Upper lobe of right lung (tissue), 1 donor: ENCODE data around the gene SIVA1. TPM values are rescaled to one million over a fixed set of nuclear protein-coding genes. Genes with fewer than 3 reads are reported as not detected.
A peak's percentile ranks its signal among the peaks of the same experiment; 100 is the strongest.

Experiments used
- ATAC-seq: fragments of 200-7000 bp; cut with Tn5 transposase; one replicate; pipeline ENCODE4 v1.9.1; 2020; ENCODE audit warnings: mild to moderate bottlenecking, moderate library complexity
- DNase-seq: peaks from one replicate; pipeline ENCODE4 v3.0.0-alpha.2; 2020
- H3K27ac ChIP-seq: fragments of 200-600 bp; one replicate; pipeline ENCODE4 v1.8.0; 2022
- H3K27me3 ChIP-seq: fragments of 200-600 bp; one replicate; pipeline ENCODE4 v1.8.0; 2022; ENCODE audit warnings: mild to moderate bottlenecking
- H3K36me3 ChIP-seq: fragments of 200-600 bp; one replicate; pipeline ENCODE4 v1.8.0; 2022
- H3K4me1 ChIP-seq: fragments of 200-600 bp; one replicate; pipeline ENCODE4 v1.8.0; 2022
- H3K4me3 ChIP-seq: fragments of 200-600 bp; one replicate; pipeline ENCODE4 v1.8.0; 2022; ENCODE audit warnings: mild to moderate bottlenecking
- H3K9me3 ChIP-seq: fragments of 200-600 bp; one replicate; pipeline ENCODE4 v1.8.0; 2022
- CTCF ChIP-seq: fragments of 200-600 bp; IDR thresholded peaks from one replicate; pipeline ENCODE4 v1.8.0; 2022; ENCODE audit warnings: antibody characterized with exemption
- intact Hi-C: fragments of 100-400 bp; cut with DNase I; formaldehyde crosslinking; loops from one replicate; pipeline ENCODE4 v1.11.0; 2022
- total RNA-seq: library from RNA; stranded (reverse); fragmentation: NEBNext Ultra II Directional; extraction: Animal tissue kit (Norgen Biotek cat#: 25700); gene quantifications from one replicate; pipeline ENCODE4 v1.2.1, GENCODE V29; 2021
- donor health status: DM: no; HTN: yes; CAD: no; lungs with severe emphysema.

Gene SIVA1
- total RNA-seq, 1 donor from 2014 or later = 66.1 TPM

GRCh38 chr14:104797115-104798044 lies 44.4 kb downstream of the SIVA1 start:
- intact Hi-C loops = no loop called here
- H3K36me3 ChIP-seq = no peaks in the 10 kb centered on the region
- H3K27me3 ChIP-seq = no peaks in the 10 kb centered on the region
- peak overlapping the region; percentile 45 for H3K27ac ChIP-seq
- peaks cover 59% of the 10 kb centered on the region for H3K4me1 ChIP-seq
- no peak overlapping the region for H3K4me3 ChIP-seq
- H3K9me3 ChIP-seq = no peaks in the 10 kb centered on the region
- DNase-seq (no peak), ATAC-seq (peak; percentile 1)
- no peak for TF ChIP-seq CTCF

GRCh38 chr14:104798300-104799243 lies 45.6 kb downstream of the SIVA1 start:
- H3K4me1 ChIP-seq = peaks cover 53% of the 10 kb centered on the region

DNA sequence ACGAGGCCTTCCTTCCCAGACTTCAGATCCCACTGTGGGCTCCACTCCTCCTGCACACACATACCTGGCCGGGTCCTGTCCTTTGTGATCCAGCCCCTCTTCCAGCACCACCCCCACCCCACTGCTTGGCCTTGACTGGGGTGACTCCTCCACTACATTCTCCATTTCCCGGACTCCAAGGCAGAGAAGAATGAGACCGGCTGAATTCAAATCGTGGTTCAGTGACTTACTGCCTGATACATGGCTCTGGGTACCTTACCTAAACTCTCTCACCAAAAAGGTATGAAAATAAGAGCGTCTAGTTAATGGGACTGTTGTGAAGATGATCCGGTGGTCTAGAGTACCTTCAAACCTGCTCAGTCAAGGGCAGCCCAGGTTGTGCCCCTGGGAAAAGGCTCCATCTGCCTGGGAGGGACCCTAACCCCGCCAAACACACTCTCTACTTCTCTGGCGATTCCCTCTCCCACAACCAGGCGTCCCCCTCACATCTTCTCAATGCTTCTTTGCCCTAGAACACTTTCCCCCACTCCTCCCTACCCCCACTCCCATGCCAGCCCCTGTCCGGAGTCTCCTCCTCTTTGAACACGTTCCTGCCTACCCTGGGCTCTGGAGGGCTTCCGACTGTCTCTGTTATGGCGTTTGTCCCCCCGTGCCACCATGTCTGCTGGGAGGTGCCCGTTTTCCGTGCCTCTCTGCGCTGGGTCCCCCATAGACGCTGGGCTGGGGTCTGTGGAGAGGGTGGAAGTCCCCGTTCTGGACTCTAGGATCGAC lies 46.5 kb downstream of the SIVA1 start:
- DNase-seq = no peak
- Histone ChIP-seq H3K36me3 (no peaks in the 10 kb centered on the region), H3K27ac (peak overlapping the region; percentile 95), H3K4me1 (peaks cover 45% of the 10 kb centered on the region), H3K4me3 (peak overlapping the region; percentile 51), H3K9me3 (no peaks in the 10 kb centered on the region), H3K27me3 (no peaks in the 10 kb centered on the region)
- no peak for ATAC-seq
- intact Hi-C loops = no loop called here
- TF ChIP-seq CTCF = no peak

More at GRCh38 chr14:104798300-104799243, 45.6 kb downstream of the SIVA1 start:
- intact Hi-C loops = no loop called here
- Histone ChIP-seq H3K36me3 (no peaks in the 10 kb centered on the region), H3K27ac (peak overlapping the region; percentile 95), H3K9me3 (no peaks in the 10 kb centered on the region), H3K4me3 (no peak overlapping the region), H3K27me3 (no peaks in the 10 kb centered on the region)
- ATAC-seq (no peak), DNase-seq (no peak)
- TF ChIP-seq CTCF = no peak

DNA sequence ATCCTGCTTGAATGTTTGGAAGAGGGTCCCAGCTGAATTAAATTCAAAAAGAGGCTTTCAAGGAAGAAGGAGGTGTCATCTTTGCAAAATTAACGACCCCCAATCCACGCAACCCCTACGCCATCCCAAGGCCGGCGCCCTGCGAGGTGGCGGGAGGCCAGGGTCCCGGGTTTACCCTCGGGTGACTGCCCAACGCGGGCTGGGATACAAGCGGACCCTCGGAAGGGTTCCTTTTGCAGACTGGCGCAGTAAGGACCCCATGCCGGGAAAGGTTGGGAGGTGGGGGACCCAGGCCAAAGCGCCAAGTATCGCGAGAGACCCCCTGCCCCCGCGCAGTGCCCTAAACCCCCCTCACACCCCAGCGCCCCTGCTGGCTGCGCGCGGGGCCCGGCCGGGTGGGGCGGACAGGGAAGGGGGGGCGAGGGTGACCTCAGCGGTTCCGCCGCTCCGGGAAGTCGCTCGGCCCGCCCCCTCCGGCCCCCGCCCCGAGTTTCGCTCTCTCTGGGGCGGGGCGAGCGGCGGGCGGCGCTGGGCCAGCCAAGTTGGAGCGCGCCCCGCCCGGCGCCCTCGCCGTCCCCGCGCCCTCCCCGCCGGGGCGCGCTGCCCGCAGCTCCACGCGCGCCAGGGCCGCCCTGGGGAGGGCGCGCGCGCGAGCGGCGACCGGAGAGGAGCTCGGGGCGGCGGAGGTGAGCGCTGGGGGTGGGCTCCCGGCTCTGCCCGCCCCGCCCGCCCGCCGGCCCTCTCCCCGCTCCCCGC lies 47.2 kb downstream of the SIVA1 start:
- H3K4me3 ChIP-seq = peak overlapping the region; percentile 51
- intact Hi-C loops = no loop called here

More for the DNA sequence above, 47.2 kb downstream of the SIVA1 start:
- no peaks in the 10 kb centered on the region for H3K9me3 ChIP-seq
- peak; percentile 95 for DNase-seq
- peak; percentile 81 for ATAC-seq
- H3K4me1 ChIP-seq = peaks cover 42% of the 10 kb centered on the region
- peak overlapping the region; percentile 95 for H3K27ac ChIP-seq
- no peaks in the 10 kb centered on the region for H3K36me3 ChIP-seq
- TF ChIP-seq CTCF = peak; percentile 44
- no peaks in the 10 kb centered on the region for H3K27me3 ChIP-seq
